Thoracic aorta (tissue), 2 donors: ENCODE results near the gene BFSP1. TPM values are rescaled to one million over a fixed set of nuclear protein-coding genes. Genes with fewer than 3 reads are reported as not detected.

Source experiments
- ATAC-seq: fragments of 150-250 bp; one replicate; pipeline ENCODE4 v1.8.0; 2017; ENCODE audit warnings: low read depth; ENCODE audit not compliant: insufficient number of reproducible peaks, low FRiP score
- DNase-seq: peaks from one replicate; pipeline ENCODE4 v3.0.0-alpha.2; 2020; ENCODE audit warnings: low spot score
- H3K27ac ChIP-seq, 2 donors: fragments of 200-600 bp; sonication (generic); 1 replicate in 1 of 2; 2 replicates in 1 of 2; pipeline ENCODE4 v1.5.1; 2016; ENCODE audit warnings: mild to moderate bottlenecking in 2 of 2, moderate library complexity in 2 of 2
- H3K27me3 ChIP-seq: fragments of 200-600 bp; sonication (generic); replicated peaks from 2 replicates; pipeline ENCODE4 v1.6.0; 2016; ENCODE audit warnings: mild to moderate bottlenecking; ENCODE audit not compliant: insufficient read depth
- H3K36me3 ChIP-seq: fragments of 200-600 bp; sonication (generic); one replicate; pipeline ENCODE4 v1.5.1; 2016
- H3K4me1 ChIP-seq, 2 donors: fragments of 200-600 bp; sonication (generic); 1 replicate in 1 of 2; 2 replicates in 1 of 2; pipeline versions ENCODE4 v1.5.1 to v1.6.0; 2016; ENCODE audit warnings: low read depth in 2 of 2, mild to moderate bottlenecking in 1 of 2; ENCODE audit not compliant: control insufficient read depth in 1 of 2
- H3K4me3 ChIP-seq: fragments of 200-600 bp; sonication (generic); 2 replicates; pipeline ENCODE4 v1.5.1; 2016; ENCODE audit warnings: mild to moderate bottlenecking
- H3K9me3 ChIP-seq: fragments of 200-600 bp; sonication (generic); 2 replicates; pipeline ENCODE4 v1.5.1; 2016
- CTCF ChIP-seq: fragments of 200-600 bp; sonication (generic); IDR thresholded peaks from one replicate; pipeline ENCODE4 v1.5.1; 2019; ENCODE audit warnings: antibody characterized with exemption
- total RNA-seq, 2 donors: library from RNA; depleted of rRNA; stranded (reverse); fragments of >200 nt; gene quantifications; one replicate each; pipeline versions ENCODE4 v1.1.0 to v1.2.3, GENCODE V29; 2016

BFSP1 gene
- total RNA-seq, 2 donors from 2014 or later: 2.4 to 3.0 TPM

- Histone ChIP-seq H3K9me3 (no peaks in the 10 kb centered on the region), H3K4me3 (peak overlapping the region; percentile 71), H3K27me3 (no peaks in the 10 kb centered on the region), H3K36me3 (no peaks in the 10 kb centered on the region), H3K4me1 (peaks cover 4 to 12% of the 10 kb centered on the region in 2 donors), H3K27ac (no peak overlapping the region)
- DNase-seq (no peak), ATAC-seq (no peak)
- no peak for TF ChIP-seq CTCF
Measured at GRCh38 chr20:17504066-17504897, 26.9 kb downstream of the BFSP1 start.

- ATAC-seq (no peak), DNase-seq (no peak)
- no peak for TF ChIP-seq CTCF
- H3K9me3 ChIP-seq: no peaks in the 10 kb centered on the region
- peaks cover 4 to 12% of the 10 kb centered on the region in 2 donors for H3K4me1 ChIP-seq
- H3K27me3 ChIP-seq: no peaks in the 10 kb centered on the region
- no peak overlapping the region for H3K4me3 ChIP-seq
- no peak overlapping the region for H3K27ac ChIP-seq
- H3K36me3 ChIP-seq: no peaks in the 10 kb centered on the region
Measured at GRCh38 chr20:17503301-17504065, 27.7 kb downstream of the BFSP1 start.

GRCh38 chr20:17502105-17502504, 29.1 kb downstream of the BFSP1 start:
- Histone ChIP-seq H3K27me3 (no peaks in the 10 kb centered on the region), H3K9me3 (no peaks in the 10 kb centered on the region), H3K4me1 (peaks cover 9 to 12% of the 10 kb centered on the region in 2 donors), H3K36me3 (no peaks in the 10 kb centered on the region), H3K27ac (no peak overlapping the region), H3K4me3 (no peak overlapping the region)
- TF ChIP-seq CTCF: no peak
- no peak for DNase-seq
- no peak for ATAC-seq

- ATAC-seq (no peak), DNase-seq (no peak)
- Histone ChIP-seq H3K4me1 (peaks cover 9 to 12% of the 10 kb centered on the region in 2 donors), H3K27me3 (no peaks in the 10 kb centered on the region), H3K27ac (no peak overlapping the region), H3K9me3 (no peaks in the 10 kb centered on the region), H3K36me3 (no peaks in the 10 kb centered on the region), H3K4me3 (no peak overlapping the region)
- TF ChIP-seq CTCF: no peak
Measured at GRCh38 chr20:17501701-17502100, 29.5 kb downstream of the BFSP1 start.

GRCh38 chr20:17500826-17501225, 30.4 kb downstream of the BFSP1 start:
- H3K4me3 ChIP-seq: no peak overlapping the region

More at GRCh38 chr20:17500826-17501225, 30.4 kb downstream of the BFSP1 start:
- no peaks in the 10 kb centered on the region for H3K27me3 ChIP-seq
- no peaks in the 10 kb centered on the region for H3K9me3 ChIP-seq
- ATAC-seq (no peak), DNase-seq (no peak)
- peaks cover 9 to 11% of the 10 kb centered on the region in 2 donors for H3K4me1 ChIP-seq
- no peaks in the 10 kb centered on the region for H3K36me3 ChIP-seq
- no peak overlapping the region for H3K27ac ChIP-seq
- no peak for TF ChIP-seq CTCF
